Liver (tissue), 3 donors: ENCODE data around the gene NEMF.
"Not testable (repeated sequence)": the region's sequence is repeated elsewhere in the genome, so short reads cannot be mapped to it uniquely, and the experiment has no call there.

Source experiments
- GABPA ChIP-seq, 2 donors: IDR thresholded peaks in 1 of 2; conservative IDR thresholded peaks in 1 of 2; 2 replicates each; pipeline ENCODE4 v1.6.1; 2016; ENCODE audit warnings: antibody characterized with exemption in 2 of 2, mild to moderate bottlenecking in 1 of 2, moderate library complexity in 1 of 2
- HNF4A ChIP-seq, 2 donors: conservative IDR thresholded peaks; 2 replicates each; pipeline ENCODE4 v1.6.1; 2016; ENCODE audit warnings: antibody characterized with exemption in 2 of 2, mild to moderate bottlenecking in 2 of 2
- RAD21 ChIP-seq, 2 donors: IDR thresholded peaks; 2 replicates each; pipeline ENCODE4 v1.6.1; 2016; ENCODE audit warnings: antibody characterized with exemption in 2 of 2, mild to moderate bottlenecking in 2 of 2
- TF ChIP-seq, protein P1 (sequence below): fragments of 150-350 bp; IDR thresholded peaks from 2 replicates; pipeline ENCODE4 v1.5.1; 2017; ENCODE audit warnings: improper control_type of control experiment, low read depth, low read length; ENCODE audit not compliant: missing input control
- TF ChIP-seq, protein P2 (sequence below): IDR thresholded peaks from 2 replicates; pipeline ENCODE4 v1.6.1; 2016; ENCODE audit warnings: antibody characterized with exemption
- TF ChIP-seq, protein P3 (sequence below): IDR thresholded peaks from 2 replicates; pipeline ENCODE4 v1.6.1; 2016; ENCODE audit warnings: antibody characterized with exemption
- TF ChIP-seq, protein P4 (sequence below): IDR thresholded peaks from 2 replicates; pipeline ENCODE4 v1.6.1; 2016; ENCODE audit warnings: antibody characterized with exemption, mild to moderate bottlenecking
- donor health status: healthy.
- donor health status: healthy.

DNA sequence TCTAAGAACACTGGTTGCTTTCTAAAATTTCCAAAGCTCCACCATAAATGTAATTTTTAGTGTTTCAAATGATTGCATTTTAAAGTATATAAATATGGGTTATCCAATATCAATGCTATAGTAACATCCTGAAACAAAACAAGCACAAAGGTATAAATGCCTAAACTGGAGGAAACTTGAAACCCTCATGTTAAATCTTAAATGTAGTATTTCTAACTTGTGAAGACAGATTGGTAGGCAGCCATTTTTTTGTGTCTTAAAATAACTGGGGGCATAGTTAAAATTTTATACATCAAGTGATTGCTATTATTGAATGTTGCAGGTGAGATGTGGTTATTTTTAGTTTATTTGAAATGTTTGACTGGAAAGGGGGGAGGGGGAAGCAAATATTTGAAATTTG, 43.7 kb upstream of the NEMF start:
- TF ChIP-seq, protein P1, sequence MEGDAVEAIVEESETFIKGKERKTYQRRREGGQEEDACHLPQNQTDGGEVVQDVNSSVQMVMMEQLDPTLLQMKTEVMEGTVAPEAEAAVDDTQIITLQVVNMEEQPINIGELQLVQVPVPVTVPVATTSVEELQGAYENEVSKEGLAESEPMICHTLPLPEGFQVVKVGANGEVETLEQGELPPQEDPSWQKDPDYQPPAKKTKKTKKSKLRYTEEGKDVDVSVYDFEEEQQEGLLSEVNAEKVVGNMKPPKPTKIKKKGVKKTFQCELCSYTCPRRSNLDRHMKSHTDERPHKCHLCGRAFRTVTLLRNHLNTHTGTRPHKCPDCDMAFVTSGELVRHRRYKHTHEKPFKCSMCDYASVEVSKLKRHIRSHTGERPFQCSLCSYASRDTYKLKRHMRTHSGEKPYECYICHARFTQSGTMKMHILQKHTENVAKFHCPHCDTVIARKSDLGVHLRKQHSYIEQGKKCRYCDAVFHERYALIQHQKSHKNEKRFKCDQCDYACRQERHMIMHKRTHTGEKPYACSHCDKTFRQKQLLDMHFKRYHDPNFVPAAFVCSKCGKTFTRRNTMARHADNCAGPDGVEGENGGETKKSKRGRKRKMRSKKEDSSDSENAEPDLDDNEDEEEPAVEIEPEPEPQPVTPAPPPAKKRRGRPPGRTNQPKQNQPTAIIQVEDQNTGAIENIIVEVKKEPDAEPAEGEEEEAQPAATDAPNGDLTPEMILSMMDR, result not testable (repeated sequence)
- TF ChIP-seq RAD21 (IDR thresholded peaks at IDR 0.05); HNF4A (conservative IDR thresholded peaks at IDR 0.05); GABPA (IDR thresholded peaks at IDR 0.05 in 1 of 2, conservative IDR thresholded peaks at IDR 0.05 in 1 of 2): not testable (repeated sequence)
- TF ChIP-seq, protein P2, sequence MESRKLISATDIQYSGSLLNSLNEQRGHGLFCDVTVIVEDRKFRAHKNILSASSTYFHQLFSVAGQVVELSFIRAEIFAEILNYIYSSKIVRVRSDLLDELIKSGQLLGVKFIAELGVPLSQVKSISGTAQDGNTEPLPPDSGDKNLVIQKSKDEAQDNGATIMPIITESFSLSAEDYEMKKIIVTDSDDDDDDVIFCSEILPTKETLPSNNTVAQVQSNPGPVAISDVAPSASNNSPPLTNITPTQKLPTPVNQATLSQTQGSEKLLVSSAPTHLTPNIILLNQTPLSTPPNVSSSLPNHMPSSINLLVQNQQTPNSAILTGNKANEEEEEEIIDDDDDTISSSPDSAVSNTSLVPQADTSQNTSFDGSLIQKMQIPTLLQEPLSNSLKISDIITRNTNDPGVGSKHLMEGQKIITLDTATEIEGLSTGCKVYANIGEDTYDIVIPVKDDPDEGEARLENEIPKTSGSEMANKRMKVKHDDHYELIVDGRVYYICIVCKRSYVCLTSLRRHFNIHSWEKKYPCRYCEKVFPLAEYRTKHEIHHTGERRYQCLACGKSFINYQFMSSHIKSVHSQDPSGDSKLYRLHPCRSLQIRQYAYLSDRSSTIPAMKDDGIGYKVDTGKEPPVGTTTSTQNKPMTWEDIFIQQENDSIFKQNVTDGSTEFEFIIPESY, result not testable (repeated sequence)
- TF ChIP-seq, protein P3, sequence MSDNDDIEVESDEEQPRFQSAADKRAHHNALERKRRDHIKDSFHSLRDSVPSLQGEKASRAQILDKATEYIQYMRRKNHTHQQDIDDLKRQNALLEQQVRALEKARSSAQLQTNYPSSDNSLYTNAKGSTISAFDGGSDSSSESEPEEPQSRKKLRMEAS, result not testable (repeated sequence)
- TF ChIP-seq, protein P4, sequence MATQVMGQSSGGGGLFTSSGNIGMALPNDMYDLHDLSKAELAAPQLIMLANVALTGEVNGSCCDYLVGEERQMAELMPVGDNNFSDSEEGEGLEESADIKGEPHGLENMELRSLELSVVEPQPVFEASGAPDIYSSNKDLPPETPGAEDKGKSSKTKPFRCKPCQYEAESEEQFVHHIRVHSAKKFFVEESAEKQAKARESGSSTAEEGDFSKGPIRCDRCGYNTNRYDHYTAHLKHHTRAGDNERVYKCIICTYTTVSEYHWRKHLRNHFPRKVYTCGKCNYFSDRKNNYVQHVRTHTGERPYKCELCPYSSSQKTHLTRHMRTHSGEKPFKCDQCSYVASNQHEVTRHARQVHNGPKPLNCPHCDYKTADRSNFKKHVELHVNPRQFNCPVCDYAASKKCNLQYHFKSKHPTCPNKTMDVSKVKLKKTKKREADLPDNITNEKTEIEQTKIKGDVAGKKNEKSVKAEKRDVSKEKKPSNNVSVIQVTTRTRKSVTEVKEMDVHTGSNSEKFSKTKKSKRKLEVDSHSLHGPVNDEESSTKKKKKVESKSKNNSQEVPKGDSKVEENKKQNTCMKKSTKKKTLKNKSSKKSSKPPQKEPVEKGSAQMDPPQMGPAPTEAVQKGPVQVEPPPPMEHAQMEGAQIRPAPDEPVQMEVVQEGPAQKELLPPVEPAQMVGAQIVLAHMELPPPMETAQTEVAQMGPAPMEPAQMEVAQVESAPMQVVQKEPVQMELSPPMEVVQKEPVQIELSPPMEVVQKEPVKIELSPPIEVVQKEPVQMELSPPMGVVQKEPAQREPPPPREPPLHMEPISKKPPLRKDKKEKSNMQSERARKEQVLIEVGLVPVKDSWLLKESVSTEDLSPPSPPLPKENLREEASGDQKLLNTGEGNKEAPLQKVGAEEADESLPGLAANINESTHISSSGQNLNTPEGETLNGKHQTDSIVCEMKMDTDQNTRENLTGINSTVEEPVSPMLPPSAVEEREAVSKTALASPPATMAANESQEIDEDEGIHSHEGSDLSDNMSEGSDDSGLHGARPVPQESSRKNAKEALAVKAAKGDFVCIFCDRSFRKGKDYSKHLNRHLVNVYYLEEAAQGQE, result not testable (repeated sequence)
